GM19023 (cell line): Measurements from ENCODE around the gene ACSS1.

ENCODE experiments used
- ATAC-seq: cut with Tn5 transposase; IDR thresholded peaks from one replicate; pipeline ENCODE4 v1.9.1; 2021; ENCODE audit warnings: mild to moderate bottlenecking, moderate library complexity; ENCODE audit not compliant: unreplicated experiment

The ACSS1 gene

GRCh38 chr20:25048519-25048952 lies 9.4 kb downstream of the ACSS1 start:
- ATAC-seq, result no peak

- no peak for ATAC-seq
These were observed 10.2 kb downstream of the ACSS1 start for GRCh38 chr20:25047766-25048165.

- no peak for ATAC-seq
These were observed 10.9 kb downstream of the ACSS1 start for GRCh38 chr20:25046736-25047666.

GRCh38 chr20:25046181-25046641 lies 11.7 kb downstream of the ACSS1 start:
- no peak for ATAC-seq

GRCh38 chr20:25045343-25045712 lies 12.6 kb downstream of the ACSS1 start:
- ATAC-seq, result no peak

GRCh38 chr20:25044660-25045342 lies 13.1 kb downstream of the ACSS1 start:
- no peak for ATAC-seq

- ATAC-seq, result no peak
These were observed 13.7 kb downstream of the ACSS1 start for GRCh38 chr20:25044261-25044560.

- ATAC-seq, result no peak
These were observed 14.3 kb downstream of the ACSS1 start for GRCh38 chr20:25043499-25044260.

GRCh38 chr20:25042531-25043498 lies 15.1 kb downstream of the ACSS1 start:
- peak; percentile 95 for ATAC-seq

- ATAC-seq, result no peak
These were observed 16.0 kb downstream of the ACSS1 start for GRCh38 chr20:25041813-25042530.

- ATAC-seq, result no peak
These were observed 17.5 kb downstream of the ACSS1 start for GRCh38 chr20:25040438-25040831.

- ATAC-seq, result no peak
These were observed 18.1 kb downstream of the ACSS1 start for GRCh38 chr20:25039697-25040437.

- ATAC-seq, result no peak
These were observed 19.3 kb downstream of the ACSS1 start for GRCh38 chr20:25038591-25039015.

GRCh38 chr20:25038103-25038410 lies 19.9 kb downstream of the ACSS1 start:
- no peak for ATAC-seq

GRCh38 chr20:25037288-25038102 lies 20.4 kb downstream of the ACSS1 start:
- no peak for ATAC-seq

GRCh38 chr20:25036331-25036936 lies 21.5 kb downstream of the ACSS1 start:
- ATAC-seq, result no peak

- no peak for ATAC-seq
These were observed 22.0 kb downstream of the ACSS1 start for GRCh38 chr20:25035921-25036320.

GRCh38 chr20:25033924-25034300 lies 24.0 kb downstream of the ACSS1 start:
- ATAC-seq, result no peak
